Measurements from ENCODE around the gene PBX3. TPM values are rescaled to one million over a fixed set of nuclear protein-coding genes. Genes with fewer than 3 reads are reported as not detected.

Gene PBX3
- total and polyA plus RNA-seq, 4 donors, result 7.3 to 18.9 (median 11.1) TPM

DNA sequence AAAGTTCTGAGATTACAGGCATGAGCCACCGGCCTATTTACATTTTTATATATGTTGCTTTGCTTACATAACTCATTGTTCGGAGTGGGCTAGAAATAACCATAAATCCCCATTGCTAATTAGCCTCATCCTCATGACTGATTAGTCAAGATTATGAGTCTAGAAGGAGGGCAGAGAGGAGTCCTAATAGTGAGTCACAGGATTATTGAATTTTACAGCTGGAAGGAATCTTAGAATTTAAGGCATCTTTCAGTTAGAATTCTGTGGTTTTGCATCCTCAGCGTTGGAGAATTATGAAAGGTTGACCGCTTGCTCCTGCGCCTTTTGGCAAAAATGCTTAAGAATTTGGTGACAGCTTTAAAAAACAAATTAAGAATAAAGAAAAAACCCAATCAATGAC is 2.6 kb upstream of the PBX3 start:
- Histone ChIP-seq H3K4me1 (ENCODE audit: control insufficient read depth in 4 of 4, insufficient read depth in 4 of 4, low read length in 3 of 4) (peaks cover 0 to 19% (median 14%) of the 10 kb centered on the region in 4 donors), H3K9ac (ENCODE audit: low read depth in 1 of 2, low read length in 2 of 2) (no peak overlapping the region), H3K36me3 (ENCODE audit: control insufficient read depth in 4 of 4, insufficient read depth in 3 of 4, low read depth in 1 of 4, low read length in 3 of 4) (no peaks in the 10 kb centered on the region), H3K27ac (ENCODE audit: low read depth in 1 of 2, low read length in 2 of 2) (no peak overlapping the region), H3K9me3 (ENCODE audit: control insufficient read depth in 4 of 4, low read length in 3 of 4) (no peaks in the 10 kb centered on the region), H3K4me3 (ENCODE audit: low read depth in 1 of 3, low read length in 3 of 3) (no peak overlapping the region), H3K27me3 (ENCODE audit: control insufficient read depth in 4 of 4, insufficient read depth in 4 of 4, low read length in 3 of 4) (no peaks in the 10 kb centered on the region)
- 94% methylated on average over 5 of the region's 5 CpGs for WGBS
- TF ChIP-seq, protein P1, sequence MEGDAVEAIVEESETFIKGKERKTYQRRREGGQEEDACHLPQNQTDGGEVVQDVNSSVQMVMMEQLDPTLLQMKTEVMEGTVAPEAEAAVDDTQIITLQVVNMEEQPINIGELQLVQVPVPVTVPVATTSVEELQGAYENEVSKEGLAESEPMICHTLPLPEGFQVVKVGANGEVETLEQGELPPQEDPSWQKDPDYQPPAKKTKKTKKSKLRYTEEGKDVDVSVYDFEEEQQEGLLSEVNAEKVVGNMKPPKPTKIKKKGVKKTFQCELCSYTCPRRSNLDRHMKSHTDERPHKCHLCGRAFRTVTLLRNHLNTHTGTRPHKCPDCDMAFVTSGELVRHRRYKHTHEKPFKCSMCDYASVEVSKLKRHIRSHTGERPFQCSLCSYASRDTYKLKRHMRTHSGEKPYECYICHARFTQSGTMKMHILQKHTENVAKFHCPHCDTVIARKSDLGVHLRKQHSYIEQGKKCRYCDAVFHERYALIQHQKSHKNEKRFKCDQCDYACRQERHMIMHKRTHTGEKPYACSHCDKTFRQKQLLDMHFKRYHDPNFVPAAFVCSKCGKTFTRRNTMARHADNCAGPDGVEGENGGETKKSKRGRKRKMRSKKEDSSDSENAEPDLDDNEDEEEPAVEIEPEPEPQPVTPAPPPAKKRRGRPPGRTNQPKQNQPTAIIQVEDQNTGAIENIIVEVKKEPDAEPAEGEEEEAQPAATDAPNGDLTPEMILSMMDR (IDR thresholded peaks at IDR 0.05; ENCODE audit: low read depth, low read length, missing input control), result no peak
- TF ChIP-seq, protein P2, sequence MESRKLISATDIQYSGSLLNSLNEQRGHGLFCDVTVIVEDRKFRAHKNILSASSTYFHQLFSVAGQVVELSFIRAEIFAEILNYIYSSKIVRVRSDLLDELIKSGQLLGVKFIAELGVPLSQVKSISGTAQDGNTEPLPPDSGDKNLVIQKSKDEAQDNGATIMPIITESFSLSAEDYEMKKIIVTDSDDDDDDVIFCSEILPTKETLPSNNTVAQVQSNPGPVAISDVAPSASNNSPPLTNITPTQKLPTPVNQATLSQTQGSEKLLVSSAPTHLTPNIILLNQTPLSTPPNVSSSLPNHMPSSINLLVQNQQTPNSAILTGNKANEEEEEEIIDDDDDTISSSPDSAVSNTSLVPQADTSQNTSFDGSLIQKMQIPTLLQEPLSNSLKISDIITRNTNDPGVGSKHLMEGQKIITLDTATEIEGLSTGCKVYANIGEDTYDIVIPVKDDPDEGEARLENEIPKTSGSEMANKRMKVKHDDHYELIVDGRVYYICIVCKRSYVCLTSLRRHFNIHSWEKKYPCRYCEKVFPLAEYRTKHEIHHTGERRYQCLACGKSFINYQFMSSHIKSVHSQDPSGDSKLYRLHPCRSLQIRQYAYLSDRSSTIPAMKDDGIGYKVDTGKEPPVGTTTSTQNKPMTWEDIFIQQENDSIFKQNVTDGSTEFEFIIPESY (IDR thresholded peaks at IDR 0.05), result no peak
- TF ChIP-seq, protein P3, sequence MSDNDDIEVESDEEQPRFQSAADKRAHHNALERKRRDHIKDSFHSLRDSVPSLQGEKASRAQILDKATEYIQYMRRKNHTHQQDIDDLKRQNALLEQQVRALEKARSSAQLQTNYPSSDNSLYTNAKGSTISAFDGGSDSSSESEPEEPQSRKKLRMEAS (IDR thresholded peaks at IDR 0.05), result no peak
- no peak for DNase-seq (ENCODE audit: low spot score)

DNA sequence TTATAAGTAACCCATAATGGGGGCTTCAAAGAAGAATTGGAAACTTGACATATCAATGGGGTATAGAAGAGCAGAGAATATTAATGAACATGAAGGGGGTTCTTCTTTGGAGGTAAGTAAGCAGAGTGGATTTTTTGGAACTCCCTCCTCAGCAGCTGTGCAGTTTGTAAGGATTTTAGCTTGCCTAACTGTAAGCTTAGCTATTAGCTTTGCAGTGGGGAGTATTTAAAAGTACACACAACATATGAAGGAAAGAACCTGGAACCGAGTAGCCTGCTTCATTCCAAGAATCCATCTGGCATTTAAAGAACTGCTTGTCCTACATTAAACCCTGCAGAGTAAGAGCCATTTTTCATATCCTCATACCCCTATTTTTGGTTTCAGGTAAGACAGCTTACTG is 2.2 kb upstream of the PBX3 start:
- no peak overlapping the region for H3K4me3 ChIP-seq (ENCODE audit: low read depth in 1 of 3, low read length in 3 of 3)
- H3K9ac ChIP-seq (ENCODE audit: low read depth in 1 of 2, low read length in 2 of 2), result no peak overlapping the region
- no peaks in the 10 kb centered on the region for H3K27me3 ChIP-seq (ENCODE audit: control insufficient read depth in 4 of 4, insufficient read depth in 4 of 4, low read length in 3 of 4)
- no peak overlapping the region for H3K27ac ChIP-seq (ENCODE audit: low read depth in 1 of 2, low read length in 2 of 2)
- no peaks in the 10 kb centered on the region for H3K36me3 ChIP-seq (ENCODE audit: control insufficient read depth in 4 of 4, insufficient read depth in 3 of 4, low read depth in 1 of 4, low read length in 3 of 4)
- peaks cover 0 to 23% (median 18%) of the 10 kb centered on the region in 4 donors for H3K4me1 ChIP-seq (ENCODE audit: control insufficient read depth in 4 of 4, insufficient read depth in 4 of 4, low read length in 3 of 4)
- DNase-seq (ENCODE audit: low spot score), result no peak
- TF ChIP-seq, protein P2 (IDR thresholded peaks at IDR 0.05), result no peak
- no peak for TF ChIP-seq JUND (IDR thresholded peaks at IDR 0.05)
- no peak for TF ChIP-seq SP1 (IDR thresholded peaks at IDR 0.05)
- TF ChIP-seq, protein P4, sequence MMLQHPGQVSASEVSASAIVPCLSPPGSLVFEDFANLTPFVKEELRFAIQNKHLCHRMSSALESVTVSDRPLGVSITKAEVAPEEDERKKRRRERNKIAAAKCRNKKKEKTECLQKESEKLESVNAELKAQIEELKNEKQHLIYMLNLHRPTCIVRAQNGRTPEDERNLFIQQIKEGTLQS (IDR thresholded peaks at IDR 0.05), result no peak
- TF ChIP-seq HNF4G (IDR thresholded peaks at IDR 0.05), result no peak
- TF ChIP-seq TAF1 (conservative IDR thresholded peaks at IDR 0.05), result no peak
- TF ChIP-seq RAD21 (IDR thresholded peaks at IDR 0.05), result no peak
- TF ChIP-seq, protein P5, sequence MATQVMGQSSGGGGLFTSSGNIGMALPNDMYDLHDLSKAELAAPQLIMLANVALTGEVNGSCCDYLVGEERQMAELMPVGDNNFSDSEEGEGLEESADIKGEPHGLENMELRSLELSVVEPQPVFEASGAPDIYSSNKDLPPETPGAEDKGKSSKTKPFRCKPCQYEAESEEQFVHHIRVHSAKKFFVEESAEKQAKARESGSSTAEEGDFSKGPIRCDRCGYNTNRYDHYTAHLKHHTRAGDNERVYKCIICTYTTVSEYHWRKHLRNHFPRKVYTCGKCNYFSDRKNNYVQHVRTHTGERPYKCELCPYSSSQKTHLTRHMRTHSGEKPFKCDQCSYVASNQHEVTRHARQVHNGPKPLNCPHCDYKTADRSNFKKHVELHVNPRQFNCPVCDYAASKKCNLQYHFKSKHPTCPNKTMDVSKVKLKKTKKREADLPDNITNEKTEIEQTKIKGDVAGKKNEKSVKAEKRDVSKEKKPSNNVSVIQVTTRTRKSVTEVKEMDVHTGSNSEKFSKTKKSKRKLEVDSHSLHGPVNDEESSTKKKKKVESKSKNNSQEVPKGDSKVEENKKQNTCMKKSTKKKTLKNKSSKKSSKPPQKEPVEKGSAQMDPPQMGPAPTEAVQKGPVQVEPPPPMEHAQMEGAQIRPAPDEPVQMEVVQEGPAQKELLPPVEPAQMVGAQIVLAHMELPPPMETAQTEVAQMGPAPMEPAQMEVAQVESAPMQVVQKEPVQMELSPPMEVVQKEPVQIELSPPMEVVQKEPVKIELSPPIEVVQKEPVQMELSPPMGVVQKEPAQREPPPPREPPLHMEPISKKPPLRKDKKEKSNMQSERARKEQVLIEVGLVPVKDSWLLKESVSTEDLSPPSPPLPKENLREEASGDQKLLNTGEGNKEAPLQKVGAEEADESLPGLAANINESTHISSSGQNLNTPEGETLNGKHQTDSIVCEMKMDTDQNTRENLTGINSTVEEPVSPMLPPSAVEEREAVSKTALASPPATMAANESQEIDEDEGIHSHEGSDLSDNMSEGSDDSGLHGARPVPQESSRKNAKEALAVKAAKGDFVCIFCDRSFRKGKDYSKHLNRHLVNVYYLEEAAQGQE (IDR thresholded peaks at IDR 0.05), result no peak
- no peak for TF ChIP-seq FOXA1 (IDR thresholded peaks at IDR 0.05)
- no peak for TF ChIP-seq GABPA (IDR thresholded peaks at IDR 0.05 in 1 of 2, conservative IDR thresholded peaks at IDR 0.05 in 1 of 2)
- H3K9me3 ChIP-seq (ENCODE audit: control insufficient read depth in 4 of 4, low read length in 3 of 4), result no peaks in the 10 kb centered on the region
- 73% methylated on average over 1 of the region's 1 CpG for WGBS
